Dedifferentiated amniotic fluid mesenchymal stem cell (primary cell): ENCODE data around the gene TNFRSF1A.

Source experiments
- DNase-seq: peaks from one replicate; pipeline ENCODE4 v3.0.0-alpha.2; 2016; ENCODE audit errors: extremely low spot score

The TNFRSF1A gene

DNA sequence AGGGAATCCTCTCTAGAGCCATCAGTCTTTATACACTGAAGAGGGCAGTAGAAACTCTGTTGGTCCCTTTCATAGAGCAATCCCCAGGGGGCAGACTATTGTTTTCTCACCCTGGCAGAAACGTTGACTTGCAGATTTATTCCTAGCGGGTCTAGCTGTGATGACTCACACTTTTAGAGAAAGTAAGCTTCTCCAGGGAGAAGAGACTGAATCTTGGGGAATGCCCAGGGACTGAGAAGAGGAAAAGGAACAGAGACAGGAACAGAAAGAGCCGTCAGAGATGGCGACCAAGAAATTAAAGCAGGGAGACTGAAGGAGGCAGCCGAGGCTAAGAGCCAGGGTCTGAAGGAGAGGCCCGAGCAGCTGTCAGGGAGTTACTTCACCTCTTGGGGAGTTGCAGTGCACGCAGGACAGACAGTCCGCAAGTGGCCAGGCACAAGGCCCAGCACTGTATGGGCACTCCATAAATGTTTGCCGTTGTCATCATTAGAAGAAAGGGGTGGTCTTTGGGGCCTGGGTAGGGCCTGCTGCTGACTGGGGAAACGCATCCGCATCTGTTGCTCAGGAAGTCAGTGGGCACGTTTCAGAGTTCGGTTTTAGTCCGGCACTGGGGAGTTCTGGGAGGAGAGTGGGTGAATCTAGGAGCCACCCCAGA, 18.4 kb downstream of the TNFRSF1A start:
- peak; percentile 91 for DNase-seq

- DNase-seq = no peak
Measured at GRCh38 chr12:6322969-6323339, 18.9 kb downstream of the TNFRSF1A start.

- no peak for DNase-seq
Measured at GRCh38 chr12:6322352-6322751, 19.5 kb downstream of the TNFRSF1A start.

GRCh38 chr12:6321905-6322304, 20.0 kb downstream of the TNFRSF1A start:
- no peak for DNase-seq

DNA sequence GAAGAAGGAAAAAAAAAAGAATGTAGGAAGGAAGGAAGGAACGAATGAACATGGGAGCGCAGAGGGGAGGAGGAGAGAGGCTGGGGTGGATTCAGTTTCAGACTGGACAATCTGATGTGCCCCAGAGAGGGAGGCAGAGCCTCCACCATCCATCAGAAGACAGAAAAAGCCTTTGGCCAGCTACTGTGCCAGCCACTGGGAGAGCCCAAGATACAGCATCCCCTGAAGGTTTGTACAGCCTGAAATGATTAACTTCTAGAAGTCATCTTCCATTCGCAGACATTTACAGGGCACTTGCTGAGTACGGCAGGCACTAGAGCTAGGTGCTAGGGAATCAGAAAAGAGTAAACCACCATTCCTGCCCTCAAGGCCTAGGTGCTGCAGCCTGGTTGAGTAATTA, 22.4 kb downstream of the TNFRSF1A start:
- DNase-seq = no peak

- DNase-seq = no peak
Measured at GRCh38 chr12:6318440-6318879, 23.4 kb downstream of the TNFRSF1A start.

DNA sequence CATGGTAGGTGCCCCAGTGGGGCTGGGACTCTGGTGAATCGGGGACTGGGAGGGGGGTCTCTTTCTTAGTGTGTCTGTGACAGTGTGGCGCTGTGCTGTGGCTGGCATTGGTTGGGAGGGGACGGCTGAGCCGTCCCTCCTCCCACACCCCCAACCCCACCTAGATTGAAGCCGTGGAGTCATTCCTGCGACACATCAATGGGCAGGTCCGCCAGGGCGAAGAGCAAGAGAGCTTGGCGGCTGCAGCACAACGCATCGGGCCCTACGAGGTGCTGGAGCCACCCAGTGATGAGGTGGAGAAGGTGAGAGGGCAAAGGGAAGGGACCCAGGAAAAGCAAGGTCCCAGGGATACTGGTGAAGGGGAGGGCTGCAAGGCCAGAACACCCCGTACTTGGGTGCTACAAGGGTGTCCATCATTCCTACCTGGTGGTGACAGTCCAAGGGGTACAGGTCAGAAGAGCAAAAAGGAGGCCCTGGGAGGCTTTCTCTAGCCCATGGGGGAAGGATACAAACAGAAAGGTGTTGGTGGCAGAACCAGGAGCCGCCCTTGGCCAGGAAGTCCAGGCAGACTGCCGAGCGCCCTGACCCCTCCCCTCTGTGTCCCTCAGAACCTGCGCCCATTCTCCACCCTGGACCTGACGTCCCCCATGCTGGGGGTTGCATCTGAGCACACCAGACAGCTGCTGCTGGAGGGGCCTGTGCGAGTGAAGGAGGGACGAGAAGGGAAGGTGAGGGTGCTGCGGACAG, 24.0 kb downstream of the TNFRSF1A start:
- DNase-seq = no peak

DNA sequence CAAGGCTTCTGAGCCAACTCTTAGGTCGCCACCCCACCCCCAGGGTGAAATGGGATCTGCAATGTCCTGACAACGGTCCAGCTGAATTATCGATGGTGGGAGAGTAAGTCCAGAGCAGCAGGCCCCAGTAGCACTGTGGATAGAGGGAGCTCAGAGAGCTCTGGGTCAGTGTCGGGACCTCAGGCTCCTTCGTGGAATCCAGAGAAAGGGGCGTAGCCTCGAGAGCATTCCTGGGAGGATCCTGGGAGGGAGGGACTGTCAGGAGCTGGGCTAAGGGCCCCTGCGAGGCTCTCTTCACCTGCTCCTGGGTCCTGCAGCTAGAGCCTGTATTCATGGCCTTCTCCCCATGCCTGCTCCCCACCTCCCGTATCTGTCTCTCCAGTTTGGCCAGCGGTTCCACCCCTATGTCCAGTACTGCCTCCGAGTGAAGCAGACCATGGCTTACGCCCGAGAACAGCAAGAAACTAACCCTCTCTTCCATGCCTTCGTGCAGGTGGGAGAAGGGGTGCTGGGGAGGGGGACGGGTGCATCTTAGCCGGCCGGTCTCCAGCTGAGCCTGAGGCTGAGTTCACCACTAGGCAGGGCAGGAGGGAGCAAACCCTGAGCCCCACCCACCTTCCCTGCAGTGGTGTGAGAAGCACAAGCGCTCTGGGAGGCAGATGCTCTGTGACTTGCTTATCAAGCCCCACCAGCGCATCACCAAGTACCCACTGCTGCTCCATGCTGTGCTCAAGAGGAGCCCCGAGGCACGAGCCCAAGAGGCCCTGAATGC, 24.8 kb downstream of the TNFRSF1A start:
- DNase-seq = no peak

GRCh38 chr12:6315704-6316597, 25.9 kb downstream of the TNFRSF1A start:
- no peak for DNase-seq

GRCh38 chr12:6315184-6315583, 26.7 kb downstream of the TNFRSF1A start:
- no peak for DNase-seq

DNA sequence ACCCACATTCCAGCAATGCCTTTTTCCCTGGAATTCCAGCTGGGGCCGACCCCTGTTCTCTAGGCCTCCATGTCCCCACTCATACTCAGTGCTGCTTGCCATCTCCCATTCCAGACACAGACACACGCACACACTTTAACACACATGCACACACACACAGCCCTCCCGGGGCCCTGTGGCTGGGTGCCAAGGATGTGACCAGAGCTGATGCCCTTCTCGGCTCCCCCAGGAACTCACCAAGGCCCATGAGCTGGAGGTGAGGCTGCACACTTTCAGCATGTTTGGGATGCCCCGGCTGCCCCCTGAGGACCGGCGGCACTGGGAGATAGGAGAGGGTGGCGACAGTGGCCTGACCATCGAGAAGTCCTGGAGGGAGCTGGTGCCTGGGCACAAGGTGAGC, 27.1 kb downstream of the TNFRSF1A start:
- no peak for DNase-seq

- no peak for DNase-seq
Measured at GRCh38 chr12:6313326-6313940, 28.4 kb downstream of the TNFRSF1A start.

- no peak for DNase-seq
Measured at GRCh38 chr12:6312529-6313325, 29.1 kb downstream of the TNFRSF1A start.

- DNase-seq = no peak
Measured at GRCh38 chr12:6311822-6312528, 29.9 kb downstream of the TNFRSF1A start.

DNA sequence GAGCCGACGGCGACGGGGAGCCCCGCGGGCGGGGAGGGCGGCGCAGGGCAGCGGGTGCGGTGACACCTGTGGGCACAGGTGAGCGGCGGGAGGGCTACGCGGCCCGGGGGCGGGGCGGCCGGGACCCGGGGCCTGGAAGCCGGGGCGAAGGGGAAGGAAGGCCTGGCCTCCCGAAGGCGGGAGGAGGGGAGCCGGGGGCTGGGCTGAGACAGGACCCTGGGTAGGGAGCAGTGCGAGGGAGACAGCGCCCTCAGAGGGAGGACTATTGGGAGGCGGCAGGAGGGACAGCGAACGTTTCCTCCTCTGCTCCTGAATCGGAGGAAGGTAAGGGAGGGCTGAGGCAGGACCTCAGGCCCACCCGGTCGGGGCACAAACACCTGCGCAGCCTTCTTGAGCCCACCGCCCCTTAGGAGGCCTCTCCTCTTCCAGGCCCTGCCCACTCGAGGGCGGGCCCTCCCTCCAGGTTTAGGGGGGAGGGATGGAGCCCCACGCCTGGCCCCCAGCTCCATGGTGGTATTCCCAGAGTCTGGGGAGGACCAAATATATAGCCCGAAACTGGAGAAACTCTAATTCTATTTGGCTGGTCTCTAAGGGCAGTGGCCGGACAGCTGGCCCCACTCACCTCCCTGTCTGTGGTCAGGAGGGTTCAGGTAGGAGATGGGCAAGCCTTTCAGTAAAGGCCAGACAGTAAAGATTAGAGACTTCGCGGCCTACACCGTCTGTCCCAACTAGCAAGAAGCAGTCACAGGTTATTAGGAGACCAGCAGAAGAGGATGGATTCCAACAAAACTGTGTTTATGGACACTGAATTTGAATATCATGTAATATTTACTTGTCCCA, 30.9 kb downstream of the TNFRSF1A start:
- no peak for DNase-seq

- no peak for DNase-seq
Measured at GRCh38 chr12:6307529-6307928, 34.3 kb downstream of the TNFRSF1A start.

GRCh38 chr12:6306599-6307220, 35.2 kb downstream of the TNFRSF1A start:
- DNase-seq = no peak

GRCh38 chr12:6306151-6306550, 35.7 kb downstream of the TNFRSF1A start:
- no peak for DNase-seq
